OCI-LY3 (cell line): Measurements from ENCODE around the gene RPS21.

Source experiments
- H2AFZ ChIP-seq: fragments of 200-600, 300-600 bp; shearing (Covaris generic); 2 replicates; pipeline ENCODE4 v1.6.0; 2014; ENCODE audit warnings: antibody characterized with exemption, low read depth, low read length
- H3K27ac ChIP-seq: fragments of 200-600, 300-600 bp; sonication (generic); 2 replicates; pipeline ENCODE4 v1.5.1; 2014; ENCODE audit warnings: mild to moderate bottlenecking, low read length, moderate library complexity, mixed read lengths
- H3K27me3 ChIP-seq: fragments of 200-600, 300-600 bp; sonication (generic); 2 replicates; pipeline ENCODE4 v1.6.1; 2014; ENCODE audit warnings: low read depth, low read length, mixed read lengths
- H3K36me3 ChIP-seq: fragments of 200-600, 300-600 bp; sonication (generic); replicated peaks from 2 replicates; pipeline ENCODE3; 2014; ENCODE audit warnings: low read depth, low read length, mixed read lengths
- H3K4me1 ChIP-seq: fragments of 300-600, 200-600 bp; sonication (generic); 2 replicates; pipeline ENCODE4 v1.6.1; 2014; ENCODE audit warnings: low read length, mixed read lengths
- H3K4me2 ChIP-seq: fragments of 200-600, 300-600 bp; sonication (generic); 2 replicates; pipeline ENCODE4 v1.6.1; 2014; ENCODE audit warnings: low read length, mixed read lengths
- H3K4me3 ChIP-seq: fragments of 300-600, 200-600 bp; sonication (generic); 2 replicates; pipeline ENCODE4 v1.5.1; 2014; ENCODE audit warnings: antibody characterized with exemption, mild to moderate bottlenecking, low read length, moderate library complexity
- H3K79me2 ChIP-seq: fragments of 300-600, 200-600 bp; shearing (Covaris generic); 2 replicates; pipeline ENCODE4 v1.6.1; 2014; ENCODE audit warnings: mild to moderate bottlenecking, low read length, mixed read lengths
- H3K9ac ChIP-seq: fragments of 300-600, 200-600 bp; shearing (Covaris generic); 2 replicates; pipeline ENCODE4 v1.6.0; 2014; ENCODE audit warnings: mild to moderate bottlenecking, low read length, moderate library complexity
- H3K9me3 ChIP-seq: fragments of 200-600, 300-600 bp; shearing (Covaris generic); 2 replicates; pipeline ENCODE4 v1.6.1; 2014; ENCODE audit warnings: low read length, mixed read lengths; ENCODE audit not compliant: insufficient read depth
- H4K20me1 ChIP-seq: fragments of 200-600, 300-600 bp; sonication (generic); 2 replicates; pipeline ENCODE4 v1.6.1; 2016; ENCODE audit warnings: low read length, mixed read lengths; ENCODE audit not compliant: insufficient read depth
- EZH2phosphoT487 ChIP-seq: fragments of 200-600 bp; shearing (Covaris generic); IDR thresholded peaks from 2 replicates; pipeline ENCODE4 v1.6.1; 2018; ENCODE audit warnings: antibody characterized with exemption, mixed run types, low read depth
- TF ChIP-seq, protein P1 (sequence below): fragments of 200-600, 300-600 bp; sonication (generic); IDR thresholded peaks from 2 replicates; pipeline ENCODE4 v1.5.1; 2014; ENCODE audit warnings: antibody characterized with exemption, low read length, low read depth

RPS21 gene

GRCh38 chr20:62354811-62355341, 32.0 kb upstream of the RPS21 start:
- Histone ChIP-seq H3K4me3 (no peak overlapping the region), H3K27ac (no peak overlapping the region), H3K4me1 (no peaks in the 10 kb centered on the region), H3K36me3 (no peaks in the 10 kb centered on the region), H3K27me3 (no peaks in the 10 kb centered on the region), H3K4me2 (no peak overlapping the region), H3K9ac (no peak overlapping the region), H4K20me1 (peaks cover 3% of the 10 kb centered on the region; the same call in 1 of the 2 replicates), H3K9me3 (no peaks in the 10 kb centered on the region), H3K79me2 (no peaks in the 10 kb centered on the region), H2AFZ (no peak overlapping the region)
- no peak for TF ChIP-seq EZH2phosphoT487
- TF ChIP-seq, protein P1, sequence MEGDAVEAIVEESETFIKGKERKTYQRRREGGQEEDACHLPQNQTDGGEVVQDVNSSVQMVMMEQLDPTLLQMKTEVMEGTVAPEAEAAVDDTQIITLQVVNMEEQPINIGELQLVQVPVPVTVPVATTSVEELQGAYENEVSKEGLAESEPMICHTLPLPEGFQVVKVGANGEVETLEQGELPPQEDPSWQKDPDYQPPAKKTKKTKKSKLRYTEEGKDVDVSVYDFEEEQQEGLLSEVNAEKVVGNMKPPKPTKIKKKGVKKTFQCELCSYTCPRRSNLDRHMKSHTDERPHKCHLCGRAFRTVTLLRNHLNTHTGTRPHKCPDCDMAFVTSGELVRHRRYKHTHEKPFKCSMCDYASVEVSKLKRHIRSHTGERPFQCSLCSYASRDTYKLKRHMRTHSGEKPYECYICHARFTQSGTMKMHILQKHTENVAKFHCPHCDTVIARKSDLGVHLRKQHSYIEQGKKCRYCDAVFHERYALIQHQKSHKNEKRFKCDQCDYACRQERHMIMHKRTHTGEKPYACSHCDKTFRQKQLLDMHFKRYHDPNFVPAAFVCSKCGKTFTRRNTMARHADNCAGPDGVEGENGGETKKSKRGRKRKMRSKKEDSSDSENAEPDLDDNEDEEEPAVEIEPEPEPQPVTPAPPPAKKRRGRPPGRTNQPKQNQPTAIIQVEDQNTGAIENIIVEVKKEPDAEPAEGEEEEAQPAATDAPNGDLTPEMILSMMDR: no peak

GRCh38 chr20:62355516-62355877, 31.4 kb upstream of the RPS21 start:
- H3K27me3 ChIP-seq: no peaks in the 10 kb centered on the region
- no peak overlapping the region for H2AFZ ChIP-seq
- no peaks in the 10 kb centered on the region for H3K9me3 ChIP-seq
- peaks cover 3% of the 10 kb centered on the region; the same call in 1 of the 2 replicates for H4K20me1 ChIP-seq
- H3K79me2 ChIP-seq: no peaks in the 10 kb centered on the region
- no peak overlapping the region for H3K27ac ChIP-seq
- TF ChIP-seq, protein P1: no peak
- no peak for TF ChIP-seq EZH2phosphoT487
- no peaks in the 10 kb centered on the region for H3K36me3 ChIP-seq
- no peak overlapping the region for H3K4me3 ChIP-seq
- H3K4me1 ChIP-seq: no peaks in the 10 kb centered on the region
- no peak overlapping the region for H3K4me2 ChIP-seq
- H3K9ac ChIP-seq: no peak overlapping the region

- H3K27ac ChIP-seq: no peak overlapping the region
- H3K79me2 ChIP-seq: no peaks in the 10 kb centered on the region
- H2AFZ ChIP-seq: no peak overlapping the region
- H3K4me3 ChIP-seq: no peak overlapping the region
- no peaks in the 10 kb centered on the region for H3K9me3 ChIP-seq
- H3K27me3 ChIP-seq: no peaks in the 10 kb centered on the region
- no peaks in the 10 kb centered on the region for H3K36me3 ChIP-seq
- TF ChIP-seq, protein P1: no peak
- TF ChIP-seq EZH2phosphoT487: no peak
- H4K20me1 ChIP-seq: peaks cover 3% of the 10 kb centered on the region; the same call in 1 of the 2 replicates
- no peaks in the 10 kb centered on the region for H3K4me1 ChIP-seq
- no peak overlapping the region for H3K4me2 ChIP-seq
- H3K9ac ChIP-seq: no peak overlapping the region
These were observed 30.9 kb upstream of the RPS21 start for GRCh38 chr20:62355878-62356588.

DNA sequence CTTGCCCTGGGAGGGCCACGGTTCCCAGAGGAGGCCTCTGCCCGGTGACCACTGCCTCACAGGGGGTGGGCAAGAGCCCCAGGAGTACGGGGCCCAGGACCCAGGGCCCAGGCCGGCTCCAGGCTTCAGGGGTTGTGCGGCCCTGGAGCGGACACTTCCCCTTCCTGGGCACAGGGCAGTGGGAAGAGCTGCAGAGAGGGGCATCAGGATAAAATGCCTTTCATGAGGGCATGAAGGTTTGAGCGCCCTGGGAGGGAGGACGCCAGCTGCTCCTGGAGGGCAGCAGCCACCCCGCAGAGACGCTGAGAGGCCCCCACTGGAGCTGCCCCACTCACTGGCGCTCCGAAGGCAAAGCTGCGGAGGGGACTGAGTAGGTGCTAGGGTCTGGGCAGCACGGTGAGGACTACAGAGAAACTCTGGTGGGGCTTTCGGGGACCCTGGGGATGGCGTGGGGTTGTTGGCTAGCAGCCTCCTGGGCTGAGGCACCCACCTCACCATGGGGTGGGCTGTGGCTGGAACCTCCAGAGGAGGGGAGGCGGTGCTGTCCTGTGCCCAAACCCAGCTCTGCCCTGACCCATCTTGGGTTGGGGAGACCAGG, 30.2 kb upstream of the RPS21 start:
- Histone ChIP-seq H3K36me3 (no peaks in the 10 kb centered on the region), H4K20me1 (peaks cover 3% of the 10 kb centered on the region; the same call in 1 of the 2 replicates), H3K4me2 (no peak overlapping the region), H3K9ac (no peak overlapping the region), H3K9me3 (no peaks in the 10 kb centered on the region), H3K27ac (no peak overlapping the region), H2AFZ (no peak overlapping the region), H3K4me1 (no peaks in the 10 kb centered on the region), H3K4me3 (no peak overlapping the region), H3K79me2 (no peaks in the 10 kb centered on the region), H3K27me3 (no peaks in the 10 kb centered on the region)
- TF ChIP-seq, protein P1: no peak
- no peak for TF ChIP-seq EZH2phosphoT487
